NCI-H510A (cell line): ENCODE data around the gene CFAP157.

ENCODE experiments used
- DNase-seq: peaks from one replicate; lab custom pipeline; 2025; lab: John Stamatoyannopoulos, UW

Gene CFAP157

GRCh38 chr9:127693143-127693542, 13.6 kb upstream of the CFAP157 start:
- no peak for DNase-seq

DNA sequence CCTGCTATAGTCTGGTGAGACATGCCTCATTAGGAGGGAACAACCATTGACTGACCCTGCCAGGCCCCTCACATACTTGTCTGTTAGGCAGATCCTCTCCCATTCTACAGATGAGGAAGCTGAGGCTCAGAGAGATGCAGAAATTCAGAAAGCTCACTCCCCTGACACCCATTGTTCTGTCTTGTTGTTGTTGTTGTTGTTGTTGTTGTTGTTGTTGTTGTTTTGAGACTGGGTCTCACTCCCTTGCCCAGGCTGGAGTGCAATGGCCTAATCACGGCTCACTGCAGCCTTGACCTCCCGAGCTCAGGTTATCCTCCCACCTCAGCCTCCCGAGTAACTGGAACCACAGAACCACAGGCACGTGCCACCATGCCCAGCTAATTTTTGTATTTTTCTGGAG, 13.1 kb upstream of the CFAP157 start:
- DNase-seq: no peak

- no peak for DNase-seq
Measured at GRCh38 chr9:127694890-127695720, 11.7 kb upstream of the CFAP157 start.

- DNase-seq: no peak
Measured at GRCh38 chr9:127697575-127697974, 9.2 kb upstream of the CFAP157 start.

DNA sequence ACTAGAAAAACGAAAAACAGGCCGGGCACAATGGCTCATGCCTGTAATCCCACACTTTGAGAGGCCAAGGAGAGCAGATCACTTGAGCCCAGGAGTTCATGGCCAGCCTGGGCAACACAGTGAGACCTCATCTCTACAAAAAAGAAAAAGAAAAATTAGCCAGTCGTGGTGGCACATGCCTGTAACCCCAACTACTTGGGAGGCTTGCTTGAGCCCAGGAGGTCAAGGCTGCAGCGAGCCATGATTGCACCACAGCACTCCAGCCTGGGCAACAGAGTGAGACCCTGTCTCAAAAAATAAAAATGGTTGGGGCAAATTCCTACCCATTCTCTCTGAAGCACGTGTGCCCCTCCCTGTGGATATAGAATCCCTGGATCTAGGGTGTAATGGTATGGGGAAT, 8.4 kb upstream of the CFAP157 start:
- DNase-seq: no peak

- peak; percentile 49 for DNase-seq
Measured at GRCh38 chr9:127698985-127699670, 7.7 kb upstream of the CFAP157 start.

DNA sequence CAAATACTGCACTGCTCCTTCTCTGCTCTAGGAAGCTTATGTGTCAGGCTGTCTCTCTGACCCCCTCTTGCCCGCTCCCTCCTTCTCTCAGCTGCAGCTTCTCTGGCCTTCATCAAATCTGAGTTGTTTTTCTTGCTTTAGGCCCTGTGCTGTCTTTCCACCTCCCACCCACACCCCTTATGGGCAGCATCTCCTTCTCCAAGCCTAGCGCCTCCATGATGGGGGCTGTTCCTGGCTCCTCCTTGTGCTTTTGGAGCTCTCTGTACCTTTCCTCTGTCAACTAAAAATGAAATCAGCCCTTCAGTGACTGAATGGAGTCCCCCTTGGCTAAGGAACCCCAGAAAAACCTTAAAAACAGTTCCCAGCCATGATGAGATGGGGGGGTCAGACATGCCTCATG, 6.6 kb upstream of the CFAP157 start:
- no peak for DNase-seq

DNA sequence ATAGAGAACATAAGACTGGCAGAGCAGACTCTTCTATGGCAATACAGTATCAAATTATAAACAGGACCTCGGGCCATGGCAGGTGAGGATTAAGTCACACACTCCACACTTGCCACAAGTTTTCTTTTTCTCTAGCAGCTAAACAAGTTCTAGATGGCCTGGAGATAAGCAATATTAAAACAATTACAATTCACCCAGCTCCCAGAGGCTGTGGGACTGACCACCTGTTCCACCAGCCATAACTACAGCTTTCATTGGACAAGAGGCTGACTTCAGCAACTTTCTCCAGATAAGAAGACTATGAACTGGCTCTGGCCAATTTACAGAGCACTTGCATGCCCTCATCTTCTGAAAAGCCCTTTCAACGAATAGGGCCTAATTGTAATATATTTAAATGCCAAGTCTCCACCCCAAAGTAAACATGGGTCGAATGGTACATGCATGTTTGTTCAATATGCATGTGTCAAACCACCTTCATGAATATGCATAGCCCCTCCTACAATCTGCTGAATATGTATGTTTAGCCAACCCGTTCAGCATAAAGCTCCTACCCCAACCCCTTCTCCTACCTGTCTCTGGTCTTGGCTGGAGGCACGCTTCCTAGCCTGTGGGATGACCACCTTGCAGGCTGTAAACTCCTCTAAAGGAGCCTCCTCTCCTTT, 6.1 kb upstream of the CFAP157 start:
- DNase-seq: no peak

- no peak for DNase-seq
Measured at GRCh38 chr9:127703289-127703946, 3.4 kb upstream of the CFAP157 start.

GRCh38 chr9:127705577-127706379, 1.0 kb upstream of the CFAP157 start:
- DNase-seq: no peak

GRCh38 chr9:127707766-127708165, 978 bp downstream of the CFAP157 start:
- no peak for DNase-seq

GRCh38 chr9:127708952-127709587, 2.3 kb downstream of the CFAP157 start:
- DNase-seq: no peak

- no peak for DNase-seq
Measured at GRCh38 chr9:127710204-127710783, 3.5 kb downstream of the CFAP157 start.

GRCh38 chr9:127711226-127711701, 4.5 kb downstream of the CFAP157 start:
- DNase-seq: no peak

DNA sequence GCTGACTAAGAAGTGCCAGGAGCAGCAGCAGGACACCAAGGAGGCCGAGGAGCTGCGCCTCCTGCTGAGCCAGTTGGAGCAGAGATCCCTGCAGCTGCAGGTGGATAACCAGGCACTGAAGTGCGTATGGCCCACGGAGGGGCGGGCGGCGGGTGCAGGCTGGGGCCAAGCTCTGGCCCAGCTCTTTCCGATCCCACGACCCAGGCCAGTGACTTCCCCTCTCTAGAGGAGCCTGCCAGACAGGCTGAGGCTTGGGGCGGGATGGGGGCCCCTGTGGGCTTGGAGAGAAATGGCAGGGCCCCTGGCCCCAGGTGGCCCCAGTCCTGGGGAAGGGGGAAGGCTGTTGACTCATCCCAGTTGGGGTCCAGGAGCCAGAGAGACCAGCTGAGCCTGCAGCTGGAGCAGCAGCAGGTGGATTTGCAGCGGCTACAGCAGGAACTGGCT, 5.1 kb downstream of the CFAP157 start:
- DNase-seq: peak; percentile 78

GRCh38 chr9:127712371-127712770, 5.6 kb downstream of the CFAP157 start:
- no peak for DNase-seq

DNA sequence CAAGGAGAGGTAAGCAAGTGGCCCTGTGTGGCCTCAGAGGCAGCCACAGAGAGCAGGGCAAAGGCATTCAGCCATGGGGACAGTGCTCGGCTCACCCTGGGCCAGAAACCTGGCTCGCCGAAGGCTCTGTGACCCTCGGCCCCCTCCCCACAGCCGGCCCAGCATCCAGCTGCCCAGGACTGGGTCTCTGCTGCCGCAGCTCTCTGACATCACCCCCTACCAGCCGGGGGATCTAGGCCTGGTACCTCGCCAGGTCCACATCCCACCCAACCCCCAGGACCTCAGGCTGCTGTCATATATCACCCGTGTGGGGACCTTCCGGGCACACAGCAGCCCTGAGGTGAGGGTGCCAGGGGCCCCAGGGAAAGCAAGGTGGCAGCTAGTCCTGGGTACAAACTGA, 6.1 kb downstream of the CFAP157 start:
- DNase-seq: no peak

DNA sequence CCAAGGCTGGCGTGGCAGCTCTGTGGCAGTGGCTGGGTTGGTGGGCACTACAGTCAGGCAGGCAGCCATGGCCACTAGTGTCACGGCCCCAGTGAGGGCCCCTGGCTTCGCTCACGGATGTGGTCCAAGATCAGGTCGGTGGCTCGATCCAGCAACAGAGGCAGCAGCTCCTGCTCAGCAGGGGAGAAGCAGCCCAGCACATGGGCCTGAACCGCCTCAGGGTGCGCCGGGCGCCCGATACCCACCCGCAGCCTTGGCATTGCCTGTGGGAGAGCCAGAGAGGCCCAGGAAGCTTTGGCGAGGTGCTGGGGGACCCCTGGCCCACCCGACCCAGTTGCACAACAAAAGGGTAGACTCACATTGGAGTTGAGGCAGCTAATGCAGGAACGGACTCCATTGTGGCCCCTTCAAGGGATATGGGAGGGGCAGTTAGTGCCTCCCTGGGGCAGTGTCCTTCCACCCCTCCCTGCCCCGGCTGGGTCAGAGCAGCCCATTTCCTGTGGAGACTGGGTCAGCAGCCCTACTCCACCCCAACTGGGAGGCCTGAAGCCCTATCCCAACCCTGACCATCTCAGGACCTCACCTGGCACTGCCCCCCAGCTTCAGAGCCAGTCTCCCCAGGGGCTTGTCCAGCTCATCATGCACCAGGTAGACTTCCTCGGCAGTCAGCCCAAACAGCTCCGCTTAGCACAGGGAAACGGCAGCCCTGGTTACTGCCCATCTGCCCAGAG, 7.4 kb downstream of the CFAP157 start:
- DNase-seq: no peak

- no peak for DNase-seq
Measured at GRCh38 chr9:127714951-127715469, 8.2 kb downstream of the CFAP157 start.
